Tibial nerve (tissue), 4 donors: Measurements from ENCODE around the gene CA9. TPM values are rescaled to one million over a fixed set of nuclear protein-coding genes. Genes with fewer than 3 reads are reported as not detected.
A peak's percentile ranks its signal among the peaks of the same experiment; 100 is the strongest.

ENCODE experiments used
- DNase-seq, 2 donors: peaks; one replicate each; pipeline ENCODE4 v3.0.0-alpha.2; 2019; ENCODE audit warnings: low spot score in 2 of 2
- H3K27ac ChIP-seq, 4 donors: fragments of 200-600 bp; sonication (generic) in 3 of 4; one replicate each; pipeline ENCODE4 v1.5.1; 2017 to 2019; ENCODE audit warnings: mild to moderate bottlenecking in 1 of 4
- H3K27me3 ChIP-seq, 2 donors: fragments of 200-600 bp; sonication (generic) in 1 of 2; one replicate each; pipeline versions ENCODE4 v1.5.1 to v1.6.0; 2017 to 2019
- H3K36me3 ChIP-seq, 3 donors: fragments of 200-600 bp; sonication (generic); one replicate each; pipeline ENCODE4 v1.5.1; 2018 to 2019
- H3K4me1 ChIP-seq, 4 donors: fragments of 200-600 bp; sonication (generic) in 3 of 4; one replicate each; pipeline ENCODE4 v1.5.1; 2017 to 2019
- H3K4me3 ChIP-seq, 4 donors: fragments of 200-600 bp; sonication (generic) in 3 of 4; one replicate each; pipeline ENCODE4 v1.5.1; 2017 to 2019; ENCODE audit warnings: mild to moderate bottlenecking in 1 of 4, moderate library complexity in 1 of 4
- H3K9me3 ChIP-seq, 4 donors: fragments of 200-600 bp; sonication (generic) in 3 of 4; one replicate each; pipeline ENCODE4 v1.5.1; 2017 to 2019
- EP300 ChIP-seq, 2 donors: sonication (generic); formaldehyde crosslinking; IDR thresholded peaks; one replicate each; pipeline ENCODE4 v1.6.1; 2017; ENCODE audit warnings: antibody characterized with exemption in 2 of 2, mild to moderate bottlenecking in 1 of 2
- POLR2A ChIP-seq, 2 donors: fragments of 450-650 bp; IDR thresholded peaks; one replicate each; pipeline ENCODE4 v1.6.1; 2017; ENCODE audit warnings: antibody characterized with exemption in 2 of 2, mild to moderate bottlenecking in 2 of 2, moderate library complexity in 2 of 2
- WGBS, 2 donors: methylation state at CpG; one replicate each; pipeline ENCODE4 v1.1.5; 2018; 5-methylcytosine and 5-hydroxymethylcytosine counted together
- total RNA-seq, 4 donors: library from RNA; depleted of rRNA; stranded (reverse); fragments of >200 nt; gene quantifications; one replicate each; pipeline ENCODE4 v1.1.0, GENCODE V29; 2016
- TF ChIP-seq, protein P1 (sequence below), 5 experiments: fragments of 200-600 bp in 3 of 5; fragments of 450-650 bp in 2 of 5; sonication (generic) in 3 of 5; IDR thresholded peaks; one replicate each; pipeline ENCODE4 v1.5.1; 2016 to 2019; ENCODE audit warnings: antibody characterized with exemption in 5 of 5, mild to moderate bottlenecking in 3 of 5, moderate library complexity in 2 of 5

CA9 gene
- total RNA-seq: under 1 TPM in 1 of 4 donors, not detected in 3; 0.84 TPM

DNA sequence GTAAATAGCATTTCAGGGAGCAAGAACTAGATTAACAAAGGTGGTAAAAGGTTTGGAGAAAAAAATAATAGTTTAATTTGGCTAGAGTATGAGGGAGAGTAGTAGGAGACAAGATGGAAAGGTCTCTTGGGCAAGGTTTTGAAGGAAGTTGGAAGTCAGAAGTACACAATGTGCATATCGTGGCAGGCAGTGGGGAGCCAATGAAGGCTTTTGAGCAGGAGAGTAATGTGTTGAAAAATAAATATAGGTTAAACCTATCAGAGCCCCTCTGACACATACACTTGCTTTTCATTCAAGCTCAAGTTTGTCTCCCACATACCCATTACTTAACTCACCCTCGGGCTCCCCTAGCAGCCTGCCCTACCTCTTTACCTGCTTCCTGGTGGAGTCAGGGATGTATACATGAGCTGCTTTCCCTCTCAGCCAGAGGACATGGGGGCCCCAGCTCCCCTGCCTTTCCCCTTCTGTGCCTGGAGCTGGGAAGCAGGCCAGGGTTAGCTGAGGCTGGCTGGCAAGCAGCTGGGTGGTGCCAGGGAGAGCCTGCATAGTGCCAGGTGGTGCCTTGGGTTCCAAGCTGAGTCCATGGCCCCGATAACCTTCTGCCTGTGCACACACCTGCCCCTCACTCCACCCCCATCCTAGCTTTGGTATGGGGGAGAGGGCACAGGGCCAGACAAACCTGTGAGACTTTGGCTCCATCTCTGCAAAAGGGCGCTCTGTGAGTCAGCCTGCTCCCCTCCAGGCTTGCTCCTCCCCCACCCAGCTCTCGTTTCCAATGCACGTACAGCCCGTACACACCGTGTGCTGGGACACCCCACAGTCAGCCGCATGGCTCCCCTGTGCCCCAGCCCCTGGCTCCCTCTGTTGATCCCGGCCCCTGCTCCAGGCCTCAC, at the start of gene CA9:
TSS of gene CA9 (plus strand) at position 797 of the 893 bp plus-strand sequence. CDS start at position 829, 32 bp downstream.
- DNase-seq: no peak
- Histone ChIP-seq H3K4me3 (no peak within 1 kb of the TSS), H3K27me3 (no peaks in the 10 kb centered on the region), H3K9me3 (no peaks in the 10 kb centered on the region), H3K27ac (no peak within 1 kb of the TSS), H3K4me1 (peaks cover 0 to 16% (median 10%) of the 10 kb centered on the region in 4 donors), H3K36me3 (no peaks in the 10 kb centered on the region)
- no peak for TF ChIP-seq EP300 (IDR thresholded peaks at IDR 0.05)
- TF ChIP-seq, protein P1, sequence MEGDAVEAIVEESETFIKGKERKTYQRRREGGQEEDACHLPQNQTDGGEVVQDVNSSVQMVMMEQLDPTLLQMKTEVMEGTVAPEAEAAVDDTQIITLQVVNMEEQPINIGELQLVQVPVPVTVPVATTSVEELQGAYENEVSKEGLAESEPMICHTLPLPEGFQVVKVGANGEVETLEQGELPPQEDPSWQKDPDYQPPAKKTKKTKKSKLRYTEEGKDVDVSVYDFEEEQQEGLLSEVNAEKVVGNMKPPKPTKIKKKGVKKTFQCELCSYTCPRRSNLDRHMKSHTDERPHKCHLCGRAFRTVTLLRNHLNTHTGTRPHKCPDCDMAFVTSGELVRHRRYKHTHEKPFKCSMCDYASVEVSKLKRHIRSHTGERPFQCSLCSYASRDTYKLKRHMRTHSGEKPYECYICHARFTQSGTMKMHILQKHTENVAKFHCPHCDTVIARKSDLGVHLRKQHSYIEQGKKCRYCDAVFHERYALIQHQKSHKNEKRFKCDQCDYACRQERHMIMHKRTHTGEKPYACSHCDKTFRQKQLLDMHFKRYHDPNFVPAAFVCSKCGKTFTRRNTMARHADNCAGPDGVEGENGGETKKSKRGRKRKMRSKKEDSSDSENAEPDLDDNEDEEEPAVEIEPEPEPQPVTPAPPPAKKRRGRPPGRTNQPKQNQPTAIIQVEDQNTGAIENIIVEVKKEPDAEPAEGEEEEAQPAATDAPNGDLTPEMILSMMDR (IDR thresholded peaks at IDR 0.05): no peak
- TF ChIP-seq POLR2A (IDR thresholded peaks at IDR 0.05): no peak
- 54 to 66% methylated on average over 9 to 10 of the region's 10 CpGs for WGBS, 2 donors

DNA sequence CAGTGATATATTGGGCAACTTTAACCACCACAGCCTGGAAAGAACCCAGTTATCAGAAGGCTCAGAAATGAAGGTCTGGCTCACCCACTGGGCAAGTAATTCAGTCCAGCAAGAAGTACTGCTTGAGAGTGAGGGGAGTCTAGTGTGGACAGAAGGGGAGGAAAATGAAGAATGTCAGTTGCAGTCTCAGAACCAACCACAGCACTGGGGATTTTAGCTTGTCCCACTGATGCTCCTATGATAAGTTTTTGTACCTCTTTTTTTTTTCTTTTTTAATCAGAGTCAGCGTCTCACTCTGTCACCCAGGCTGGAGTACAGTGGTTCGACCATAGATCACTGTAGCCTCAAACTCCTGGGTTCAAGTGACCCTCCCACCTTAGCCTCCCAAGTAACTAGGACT, 46.2 kb upstream of the CA9 start:
- DNase-seq: no peak

DNA sequence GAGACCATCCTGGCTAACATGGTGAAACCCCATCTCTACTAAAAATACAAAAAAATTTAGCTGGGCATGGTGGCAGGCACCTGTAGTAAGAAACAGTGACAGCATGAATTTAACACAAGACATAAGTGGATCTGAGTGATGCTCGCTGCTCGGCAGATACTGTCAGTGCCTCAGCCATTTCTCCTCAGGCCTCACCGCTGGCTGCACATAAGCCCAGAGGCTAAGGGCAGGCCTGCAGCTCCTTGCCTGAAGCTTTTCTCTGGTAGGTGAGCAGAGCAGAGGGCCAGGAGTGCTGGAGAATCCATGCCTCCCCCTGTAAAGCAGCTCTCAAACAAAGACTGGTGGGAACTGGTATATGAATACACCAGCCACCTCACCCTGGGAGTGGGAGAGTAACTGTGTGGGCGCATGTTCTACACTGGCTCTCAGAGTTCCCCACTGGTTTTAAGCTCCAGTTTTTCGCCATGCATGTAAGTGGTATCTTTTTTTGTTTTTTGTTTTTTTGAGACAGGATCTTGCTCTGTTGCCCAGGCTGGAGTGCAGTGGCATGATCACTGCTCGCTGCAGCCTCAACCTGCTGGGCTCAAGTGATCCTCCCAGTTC, 45.2 kb upstream of the CA9 start:
- WGBS, 2 donors: 88 to 91% methylated on average over 6 of the region's 6 CpGs
- Histone ChIP-seq H3K9me3 (no peaks in the 10 kb centered on the region), H3K27ac (no peak overlapping the region), H3K27me3 (no peaks in the 10 kb centered on the region), H3K4me3 (no peak overlapping the region), H3K4me1 (no peaks in the 10 kb centered on the region), H3K36me3 (no peaks in the 10 kb centered on the region)
- TF ChIP-seq, protein P1 (IDR thresholded peaks at IDR 0.05): no peak
- TF ChIP-seq POLR2A (IDR thresholded peaks at IDR 0.05): no peak
- no peak for TF ChIP-seq EP300 (IDR thresholded peaks at IDR 0.05)
- no peak for DNase-seq

More for the DNA sequence above, 46.2 kb upstream of the CA9 start:
- TF ChIP-seq POLR2A (IDR thresholded peaks at IDR 0.05): no peak
- TF ChIP-seq EP300 (IDR thresholded peaks at IDR 0.05): no peak
- TF ChIP-seq, protein P1 (IDR thresholded peaks at IDR 0.05): no peak
- no peaks in the 10 kb centered on the region for H3K9me3 ChIP-seq
- 87 to 88% methylated on average over 2 of the region's 2 CpGs for WGBS, 2 donors
- no peak overlapping the region for H3K4me3 ChIP-seq
- no peaks in the 10 kb centered on the region for H3K36me3 ChIP-seq
- H3K27ac ChIP-seq: no peak overlapping the region
- H3K27me3 ChIP-seq: no peaks in the 10 kb centered on the region
- no peaks in the 10 kb centered on the region for H3K4me1 ChIP-seq

DNA sequence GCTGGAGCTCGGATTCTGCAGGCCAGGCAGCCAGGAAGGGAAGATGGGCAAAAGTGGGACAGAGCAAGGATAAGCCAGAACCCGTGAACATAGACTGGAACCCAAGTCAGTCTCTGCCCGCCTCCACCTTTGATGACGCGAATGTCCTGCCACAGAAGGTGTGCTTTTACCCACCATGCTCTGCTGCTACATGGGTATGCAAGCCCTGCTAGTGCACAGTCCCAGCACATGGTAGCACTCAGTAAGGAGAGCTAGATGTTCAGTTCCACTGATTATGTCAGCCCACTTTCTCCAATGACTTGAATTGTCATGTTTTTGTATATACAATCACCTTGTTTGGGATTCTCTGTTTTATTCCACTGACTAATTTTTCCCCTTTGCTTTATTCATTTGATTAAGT, 44.1 kb upstream of the CA9 start:
- no peaks in the 10 kb centered on the region for H3K36me3 ChIP-seq
- no peak overlapping the region for H3K27ac ChIP-seq
- no peak for TF ChIP-seq EP300 (IDR thresholded peaks at IDR 0.05)
- TF ChIP-seq, protein P1 (IDR thresholded peaks at IDR 0.05): no peak
- no peak for TF ChIP-seq POLR2A (IDR thresholded peaks at IDR 0.05)
- H3K9me3 ChIP-seq: no peaks in the 10 kb centered on the region
- no peaks in the 10 kb centered on the region for H3K4me1 ChIP-seq
- no peaks in the 10 kb centered on the region for H3K27me3 ChIP-seq
- WGBS, 2 donors: 81 to 84% methylated on average over 5 of the region's 5 CpGs
- no peak overlapping the region for H3K4me3 ChIP-seq
- no peak for DNase-seq

DNA sequence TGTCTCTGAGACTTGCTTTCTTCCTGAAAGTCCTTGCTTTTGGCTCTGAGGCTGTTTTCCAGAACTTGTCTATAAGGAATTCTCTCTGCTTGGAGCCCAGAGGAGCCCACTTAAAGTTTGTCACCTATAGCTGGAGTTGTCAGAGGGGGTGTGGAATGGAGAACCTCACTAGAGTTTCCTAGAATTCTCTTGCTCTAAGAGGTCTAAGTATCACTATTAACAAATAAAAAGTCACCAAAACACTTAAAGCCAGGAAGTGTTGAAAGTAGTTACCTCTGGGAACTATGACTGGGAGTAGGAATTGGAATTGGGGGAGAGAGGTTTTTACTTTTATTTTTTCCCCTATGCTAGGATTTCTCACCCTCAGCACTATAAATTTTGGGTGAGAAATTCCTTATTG, 38.0 kb upstream of the CA9 start:
- Histone ChIP-seq H3K4me1 (peaks cover 0 to 7% (median 2%) of the 10 kb centered on the region in 4 donors), H3K9me3 (no peaks in the 10 kb centered on the region), H3K27ac (peak overlapping the region in 3 of 4 donors; percentile 28 to 61 (median 45)), H3K36me3 (peaks cover 0 to 6% (median 0%) of the 10 kb centered on the region in 3 donors), H3K27me3 (no peaks in the 10 kb centered on the region), H3K4me3 (no peak overlapping the region)
- TF ChIP-seq POLR2A (IDR thresholded peaks at IDR 0.05): no peak
- TF ChIP-seq, protein P1 (IDR thresholded peaks at IDR 0.05): no peak
- no peak for TF ChIP-seq EP300 (IDR thresholded peaks at IDR 0.05)
- DNase-seq: no peak
